ENCODE results near the gene XCL1. TPM values are rescaled to one million over a fixed set of nuclear protein-coding genes. Genes with fewer than 3 reads are reported as not detected.

The XCL1 gene
- total RNA-seq, 1 donor from 2014 or later: 0.16 TPM

GRCh38 chr1:168623831-168624230 is 47.4 kb downstream of the XCL1 start:
- intact Hi-C loops (cut with DNase I): loop anchor here (5.0 kb wide), 1 partner anchor 103 kb away; the partner anchor contains the start of gene DPT
- DNase-seq (ENCODE audit: low spot score): no peak

GRCh38 chr1:168626326-168626725 is 49.9 kb downstream of the XCL1 start:
- intact Hi-C loops (cut with DNase I): no loop called here
- no peak for DNase-seq (ENCODE audit: low spot score)

GRCh38 chr1:168627370-168627769 is 51.0 kb downstream of the XCL1 start:
- intact Hi-C loops (cut with DNase I): no loop called here
- DNase-seq (ENCODE audit: low spot score): no peak

- intact Hi-C loops (cut with DNase I): no loop called here
- no peak for DNase-seq (ENCODE audit: low spot score)
Measured at GRCh38 chr1:168628807-168629206, 52.4 kb downstream of the XCL1 start.

GRCh38 chr1:168629466-168629865 is 53.1 kb downstream of the XCL1 start:
- intact Hi-C loops (cut with DNase I): no loop called here

More at GRCh38 chr1:168629466-168629865, 53.1 kb downstream of the XCL1 start:
- no peak for DNase-seq (ENCODE audit: low spot score)

Other genes with a start within 250 kb of the XCL1 start
- not detected for gene XCL2, start 32.6 kb upstream of the XCL1 start, total RNA-seq
- 32.1 TPM for gene DPT, start 152.6 kb downstream of the XCL1 start, total RNA-seq